HG03045 (cell line): ENCODE results near the gene PLEKHF1.
A peak's percentile ranks its signal among the peaks of the same experiment; 100 is the strongest.

ENCODE experiments used
- ATAC-seq: cut with Tn5 transposase; IDR thresholded peaks from one replicate; pipeline ENCODE4 v1.9.1; 2021; ENCODE audit warnings: mild to moderate bottlenecking, moderate library complexity; ENCODE audit not compliant: unreplicated experiment

PLEKHF1 gene

GRCh38 chr19:29677001-29677817 lies 11.9 kb downstream of the PLEKHF1 start:
- no peak for ATAC-seq

- no peak for ATAC-seq
Observed at GRCh38 chr19:29678484-29679106, 13.3 kb downstream of the PLEKHF1 start.

- no peak for ATAC-seq
Observed at GRCh38 chr19:29679598-29680210, 14.4 kb downstream of the PLEKHF1 start.

GRCh38 chr19:29680447-29680846 lies 15.2 kb downstream of the PLEKHF1 start:
- ATAC-seq, result no peak

- no peak for ATAC-seq
Observed at GRCh38 chr19:29680937-29681336, 15.7 kb downstream of the PLEKHF1 start.

- ATAC-seq, result no peak
Observed at GRCh38 chr19:29681422-29682235, 16.4 kb downstream of the PLEKHF1 start.

- no peak for ATAC-seq
Observed at GRCh38 chr19:29682236-29682895, 17.1 kb downstream of the PLEKHF1 start.

GRCh38 chr19:29683009-29683408 lies 17.7 kb downstream of the PLEKHF1 start:
- no peak for ATAC-seq

GRCh38 chr19:29685326-29685725 lies 20.1 kb downstream of the PLEKHF1 start:
- no peak for ATAC-seq

- no peak for ATAC-seq
Observed at GRCh38 chr19:29686285-29686805, 21.1 kb downstream of the PLEKHF1 start.

- ATAC-seq, result no peak
Observed at GRCh38 chr19:29687244-29687896, 22.1 kb downstream of the PLEKHF1 start.

GRCh38 chr19:29687897-29688728 lies 22.9 kb downstream of the PLEKHF1 start:
- ATAC-seq, result no peak

- no peak for ATAC-seq
Observed at GRCh38 chr19:29690842-29691241, 25.6 kb downstream of the PLEKHF1 start.

- ATAC-seq, result no peak
Observed at GRCh38 chr19:29694161-29694560, 28.9 kb downstream of the PLEKHF1 start.

- peak; percentile 87 for ATAC-seq
Observed at GRCh38 chr19:29694669-29695627, 29.7 kb downstream of the PLEKHF1 start.

- no peak for ATAC-seq
Observed at GRCh38 chr19:29695765-29696564, 30.7 kb downstream of the PLEKHF1 start.

- no peak for ATAC-seq
Observed at GRCh38 chr19:29696565-29696846, 31.2 kb downstream of the PLEKHF1 start.
